CD4-positive, alpha-beta T cell treated with Interleukin-6 at 100 ng/mL for 8 hours (primary cell): ENCODE measurements around the gene FBLN1.
"Not testable (repeated sequence)": the region's sequence is repeated elsewhere in the genome, so short reads cannot be mapped to it uniquely, and the experiment has no call there.

Experiments
- DNase-seq: peaks from one replicate; pipeline ENCODE4 v3.0.0-alpha.2; 2020; ENCODE audit warnings: mixed read lengths, low spot score

FBLN1 gene

DNA sequence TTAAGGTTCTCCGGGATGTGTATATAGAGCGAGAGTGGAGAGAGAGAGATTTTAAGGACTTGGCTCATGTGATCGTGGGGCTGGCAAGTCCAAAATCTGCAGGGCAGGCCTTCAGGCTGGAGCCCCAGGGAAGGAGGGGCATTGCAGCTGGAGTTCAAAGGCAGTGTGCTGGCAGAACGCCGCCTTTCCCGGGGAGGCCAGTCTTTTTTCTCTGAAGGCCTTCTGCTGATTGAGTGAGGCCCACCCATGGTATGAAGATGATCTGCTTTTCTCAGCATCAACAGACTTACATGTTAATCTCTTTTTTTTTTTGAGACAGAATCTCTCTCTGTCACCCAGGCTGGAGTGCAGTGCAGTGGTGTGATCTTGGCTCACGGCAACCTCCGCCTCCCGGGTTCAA is 25.4 kb downstream of the FBLN1 start:
- no peak for DNase-seq

DNA sequence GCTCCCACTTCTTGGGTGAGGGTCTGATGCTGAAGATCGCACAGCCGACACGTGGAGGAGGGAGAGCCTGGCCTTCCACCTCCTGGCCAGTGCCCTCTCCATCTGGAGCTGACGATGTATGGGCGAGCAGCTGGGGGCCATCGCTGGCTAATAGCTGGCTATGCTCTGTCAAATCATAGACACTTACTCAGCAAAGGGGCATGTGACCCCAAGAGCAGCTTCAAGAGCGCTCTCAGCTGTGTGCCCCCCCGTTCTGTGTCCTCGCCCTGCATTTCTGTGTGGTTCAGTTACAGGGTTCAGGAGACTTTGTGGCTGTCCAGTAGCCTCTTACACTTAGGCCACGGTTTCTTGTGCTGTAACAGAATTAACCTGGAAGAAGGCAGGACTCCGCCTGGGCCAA is 26.4 kb downstream of the FBLN1 start:
- no peak for DNase-seq

DNA sequence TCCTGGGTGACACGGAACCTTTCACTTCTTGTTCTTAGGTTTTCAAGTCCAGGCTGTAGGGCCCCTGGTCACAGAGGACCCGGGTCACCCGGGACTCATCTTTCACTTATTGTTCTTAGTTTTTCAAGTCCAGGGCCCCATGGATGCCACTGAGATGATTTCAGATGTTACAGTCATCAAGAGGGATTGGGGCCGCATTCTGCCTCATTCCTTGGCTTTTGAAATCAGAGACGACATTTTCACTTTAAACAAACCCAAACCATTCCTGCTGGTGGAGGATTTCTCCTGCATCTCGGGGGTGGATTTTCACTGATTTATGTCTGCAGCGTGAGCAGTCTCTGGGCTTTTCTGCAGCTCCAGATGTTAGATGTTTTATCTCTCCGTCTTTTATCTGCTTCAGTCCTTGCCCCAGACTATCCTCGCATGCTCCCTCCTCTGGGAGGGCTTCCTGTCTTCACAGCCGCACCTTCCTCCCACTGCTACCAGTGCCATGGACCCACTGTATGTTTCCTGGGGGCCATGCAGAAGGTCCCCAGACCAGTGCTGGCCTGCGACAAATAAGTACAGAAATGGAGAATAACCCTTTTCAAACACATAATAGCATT is 27.4 kb downstream of the FBLN1 start:
- DNase-seq = no peak

DNA sequence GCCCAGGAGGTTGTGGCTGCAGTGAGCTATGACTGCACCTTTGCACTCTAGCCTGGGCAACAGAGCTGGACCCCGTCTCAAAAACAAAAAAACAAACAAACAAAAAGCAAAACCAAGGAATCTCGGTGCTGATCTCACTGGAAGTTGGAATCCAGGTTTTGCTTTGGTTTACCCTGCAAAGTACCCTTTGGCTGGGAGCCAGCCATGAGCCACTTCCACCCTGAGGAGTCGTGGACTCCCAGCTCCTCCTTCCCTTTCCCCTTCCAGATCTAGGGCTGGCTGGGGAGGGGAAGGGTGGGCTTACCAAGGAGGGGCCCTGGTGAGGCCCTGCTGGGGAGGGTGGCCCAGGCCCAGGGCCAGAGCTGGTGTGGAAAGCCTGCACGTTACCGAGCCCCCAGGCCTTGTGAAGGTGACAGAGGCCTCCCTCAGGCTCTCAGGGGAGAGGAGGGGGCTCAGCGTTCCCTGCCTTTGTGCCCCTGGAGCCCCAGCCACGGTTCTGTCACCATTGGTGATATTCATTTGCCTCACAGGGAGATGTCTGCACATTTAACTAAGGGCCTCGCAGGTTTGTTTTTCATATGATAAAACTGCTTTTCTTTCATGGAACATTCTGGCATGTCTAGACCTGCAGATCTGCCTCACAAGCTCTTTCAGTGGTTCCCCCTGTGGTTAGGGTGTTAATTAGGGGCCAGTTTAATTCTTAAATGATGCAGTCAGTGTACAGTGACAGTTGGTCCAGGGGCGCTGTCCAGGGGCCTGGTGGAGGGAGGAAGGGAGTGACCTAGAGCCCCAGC is 29.0 kb downstream of the FBLN1 start:
- no peak for DNase-seq

DNA sequence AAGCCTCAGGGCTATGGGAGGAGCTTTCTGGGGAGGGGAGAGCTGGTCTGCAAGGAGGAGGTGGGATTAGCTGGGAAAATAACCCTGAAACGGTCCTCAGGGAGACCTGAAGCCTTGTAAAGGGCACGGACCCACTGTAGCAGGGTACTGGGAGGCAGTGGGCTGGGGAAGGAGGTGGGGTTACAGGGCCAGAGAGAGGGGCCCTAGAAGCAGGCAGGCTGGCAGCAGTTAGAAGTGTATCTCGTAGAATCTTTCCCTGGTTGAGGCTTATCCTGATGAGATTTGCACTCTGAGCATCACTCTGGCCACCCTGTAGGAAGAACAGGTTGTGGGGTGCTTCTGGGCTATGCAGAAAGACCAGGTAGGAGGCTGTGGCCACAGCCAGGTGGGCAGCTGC is 29.6 kb downstream of the FBLN1 start:
- DNase-seq = no peak

DNA sequence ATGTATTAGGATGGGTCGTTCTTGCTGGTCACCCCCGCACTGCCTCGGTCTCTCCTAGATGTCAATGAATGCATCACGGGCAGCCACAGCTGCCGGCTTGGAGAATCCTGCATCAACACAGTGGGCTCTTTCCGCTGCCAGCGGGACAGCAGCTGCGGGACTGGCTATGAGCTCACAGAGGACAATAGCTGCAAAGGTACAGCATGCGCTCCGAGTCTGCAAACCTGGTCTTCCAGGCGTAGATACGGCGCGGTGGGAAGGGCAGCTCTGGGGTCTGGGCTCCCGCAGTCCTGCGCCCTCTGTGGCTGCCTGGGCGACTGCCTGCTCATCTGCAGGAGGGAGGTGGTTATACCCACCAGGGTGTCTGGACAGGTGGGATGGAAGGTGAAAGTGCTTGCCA is 31.0 kb downstream of the FBLN1 start:
- no peak for DNase-seq

DNA sequence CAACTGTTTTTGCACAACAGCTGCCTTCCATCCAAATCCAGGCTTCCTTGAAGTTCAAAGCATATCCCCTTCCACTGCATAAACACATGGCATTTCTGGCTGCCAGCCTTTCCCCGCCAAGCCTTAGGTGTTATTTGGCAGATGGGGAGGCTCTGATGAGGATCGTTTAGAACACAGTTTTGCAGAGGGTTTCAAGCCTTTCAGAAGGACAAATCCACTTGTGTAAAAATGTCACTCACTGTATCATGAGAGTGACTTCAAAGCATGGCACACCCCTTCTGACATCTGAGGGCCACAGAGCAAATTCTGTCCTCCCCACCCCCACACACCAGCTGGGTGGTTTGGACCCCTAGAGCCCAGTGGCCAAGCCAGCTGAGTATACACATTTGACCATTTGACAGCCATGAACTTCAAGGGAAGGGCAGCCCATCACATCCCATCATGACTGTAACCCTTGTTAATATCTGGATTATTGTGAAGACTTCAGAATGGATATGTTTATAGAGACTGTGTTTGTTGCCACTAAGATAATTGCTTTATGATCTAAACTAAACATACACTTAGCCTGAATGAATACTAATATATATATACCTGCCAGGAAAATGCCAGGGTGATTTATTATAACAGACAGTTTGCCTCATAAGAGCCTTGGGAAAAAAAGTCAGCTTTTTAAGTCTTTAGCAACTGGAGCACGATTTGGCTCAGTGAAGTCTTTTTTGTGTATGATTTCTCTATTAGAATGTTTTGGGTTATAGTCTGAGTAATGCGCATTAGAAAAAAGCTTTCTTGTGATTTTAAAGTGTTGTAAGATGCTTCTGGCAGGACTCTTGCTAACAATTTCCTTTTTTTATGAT is 31.9 kb downstream of the FBLN1 start:
- no peak for DNase-seq

DNA sequence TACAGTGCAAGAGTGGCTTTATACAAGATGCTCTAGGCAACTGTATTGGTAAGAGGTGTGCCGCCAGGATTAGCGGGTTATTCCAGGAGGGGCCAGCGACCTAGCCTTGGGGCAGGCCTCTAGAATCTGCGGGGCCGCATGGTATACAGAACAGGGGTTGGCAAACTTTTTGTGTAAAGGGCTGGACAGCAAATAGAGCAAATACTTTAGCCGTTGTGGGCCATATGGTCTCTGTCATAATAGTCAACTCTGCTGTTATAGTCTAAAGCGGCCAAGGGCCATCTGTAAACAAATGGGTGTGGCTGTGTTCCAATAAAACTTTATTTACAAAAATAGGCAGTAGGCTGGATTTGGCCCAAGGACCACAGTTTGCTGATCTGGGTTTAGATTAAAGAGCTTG is 32.6 kb downstream of the FBLN1 start:
- no peak for DNase-seq

DNA sequence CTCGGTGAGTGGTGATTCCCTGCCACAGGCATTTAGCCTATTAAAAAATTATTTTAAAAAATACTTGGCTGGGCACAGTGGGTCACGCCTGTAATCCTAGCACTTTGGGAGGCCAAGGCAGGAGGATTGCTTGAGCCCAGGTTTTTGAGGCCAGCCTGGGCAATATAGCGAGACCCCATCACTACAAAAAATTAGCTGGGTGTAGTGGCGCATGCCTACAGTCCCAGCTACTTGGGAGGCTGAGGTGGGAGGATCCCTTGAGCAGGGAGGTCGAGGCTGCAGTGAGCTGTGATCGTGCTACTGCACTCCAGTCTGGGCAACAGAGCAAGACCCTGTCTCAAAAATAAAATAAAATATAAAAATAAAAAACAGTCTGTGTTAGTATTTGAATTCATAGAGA is 33.2 kb downstream of the FBLN1 start:
- DNase-seq = not testable (repeated sequence)

DNA sequence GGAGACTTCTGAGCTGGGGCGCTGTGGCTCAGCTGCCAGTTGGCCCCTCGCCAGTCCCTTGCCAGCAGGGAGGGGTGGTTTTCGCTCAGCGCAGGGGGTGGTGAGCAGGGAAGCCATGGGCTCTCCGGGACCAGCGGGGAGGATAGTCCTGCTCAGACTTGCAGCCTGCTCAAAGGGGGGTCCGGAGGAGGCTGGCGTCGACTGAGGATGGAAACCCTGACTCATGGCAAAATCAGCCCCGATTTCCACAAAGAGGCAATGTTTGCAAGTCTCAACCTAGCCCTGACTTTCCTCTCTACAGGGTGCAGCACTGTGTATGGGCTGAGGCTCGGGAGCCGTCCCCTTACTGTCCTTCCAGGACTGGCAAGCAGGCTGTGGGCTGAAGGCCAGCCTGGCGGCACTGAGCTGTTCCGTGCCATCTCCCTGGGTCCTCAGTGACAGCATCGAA is 35.1 kb downstream of the FBLN1 start:
- DNase-seq = no peak

DNA sequence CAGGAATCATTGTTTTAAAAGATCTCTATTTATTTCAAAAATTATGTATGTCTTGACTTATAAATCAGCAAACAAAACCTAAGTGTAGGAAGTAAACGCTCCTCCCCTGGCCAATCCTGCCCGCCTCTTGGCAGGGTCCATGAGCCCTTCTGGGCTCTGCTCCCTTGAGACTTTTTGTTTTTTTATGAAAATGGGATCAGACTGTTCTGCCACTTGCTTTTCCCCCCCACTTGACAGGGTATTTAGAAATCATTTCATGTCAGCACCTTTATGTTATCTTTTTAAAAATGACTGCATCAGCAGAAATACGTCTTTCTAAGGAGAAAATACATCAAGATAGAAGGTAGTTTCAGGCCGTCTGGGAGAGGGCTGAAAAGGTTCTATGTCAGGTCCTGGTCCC is 35.6 kb downstream of the FBLN1 start:
- no peak for DNase-seq

DNA sequence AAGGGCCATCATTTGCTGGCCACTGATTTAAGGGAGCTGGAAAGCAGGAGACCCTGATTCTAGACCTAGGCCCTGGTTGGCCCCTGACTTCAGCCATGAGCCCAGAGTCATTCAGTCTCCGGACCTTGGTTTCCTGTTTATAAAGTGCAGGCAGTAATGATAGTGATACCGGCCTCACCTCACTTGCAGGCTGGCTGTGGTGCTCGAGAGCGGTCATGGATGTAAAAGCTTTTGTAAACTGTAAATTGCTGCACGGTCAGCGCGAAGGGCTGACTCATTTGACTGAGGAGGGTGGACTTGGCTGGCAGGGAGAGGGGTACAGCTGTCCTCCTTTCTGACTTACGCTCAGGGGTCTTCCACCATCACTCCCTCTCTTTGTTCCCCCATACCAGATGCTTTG is 37.4 kb downstream of the FBLN1 start:
- no peak for DNase-seq

DNA sequence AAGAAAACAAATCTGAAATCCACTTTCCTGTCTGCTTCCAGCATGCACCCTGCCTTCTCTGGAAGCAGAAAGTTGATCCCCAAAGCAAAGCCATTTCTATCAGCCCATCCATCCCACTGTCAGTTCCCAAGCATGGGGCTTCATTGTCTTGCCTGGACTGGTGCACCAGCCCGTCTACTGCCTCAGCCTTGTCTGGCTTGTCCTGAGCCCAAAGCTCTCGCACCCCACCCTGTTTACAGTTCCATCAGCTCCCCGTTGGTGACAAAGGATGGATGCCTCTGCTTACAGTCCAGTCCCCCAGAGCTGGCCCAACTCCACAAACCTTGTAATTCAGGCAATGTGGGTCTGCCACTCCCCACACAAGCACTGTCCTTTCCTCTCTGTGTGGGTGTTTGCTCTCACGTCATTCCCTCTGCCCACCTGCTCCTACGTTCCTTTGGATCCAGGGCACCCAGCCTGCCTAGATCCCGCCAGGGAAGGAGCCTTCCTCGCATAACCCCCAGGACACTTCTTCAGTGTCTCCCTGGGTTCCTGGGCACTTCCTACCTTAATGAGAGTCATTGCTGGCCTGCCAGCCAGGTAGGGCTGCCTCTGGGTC is 38.8 kb downstream of the FBLN1 start:
- DNase-seq = no peak

DNA sequence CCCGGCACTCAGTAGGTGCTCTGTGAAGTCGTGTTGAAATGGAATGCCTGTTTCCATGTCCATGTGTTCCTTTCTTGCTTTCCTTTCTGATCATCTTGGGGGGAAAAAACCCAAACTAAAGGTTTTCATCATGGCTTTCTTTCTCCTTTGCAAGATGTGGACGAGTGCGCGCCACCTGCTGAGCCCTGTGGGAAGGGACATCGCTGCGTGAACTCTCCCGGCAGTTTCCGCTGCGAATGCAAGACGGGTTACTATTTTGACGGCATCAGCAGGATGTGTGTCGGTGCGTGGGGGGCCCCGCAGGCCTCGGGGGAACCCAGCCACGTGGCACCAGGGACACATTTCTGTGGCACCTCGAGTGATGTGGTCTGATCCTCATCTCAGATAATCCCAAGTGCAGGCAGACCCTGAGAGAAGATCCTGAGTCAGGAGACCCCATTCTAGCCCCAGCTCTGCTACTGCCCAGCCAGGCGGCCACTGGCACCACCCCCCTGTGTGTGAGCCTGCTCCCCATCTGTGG is 39.4 kb downstream of the FBLN1 start:
- no peak for DNase-seq

DNA sequence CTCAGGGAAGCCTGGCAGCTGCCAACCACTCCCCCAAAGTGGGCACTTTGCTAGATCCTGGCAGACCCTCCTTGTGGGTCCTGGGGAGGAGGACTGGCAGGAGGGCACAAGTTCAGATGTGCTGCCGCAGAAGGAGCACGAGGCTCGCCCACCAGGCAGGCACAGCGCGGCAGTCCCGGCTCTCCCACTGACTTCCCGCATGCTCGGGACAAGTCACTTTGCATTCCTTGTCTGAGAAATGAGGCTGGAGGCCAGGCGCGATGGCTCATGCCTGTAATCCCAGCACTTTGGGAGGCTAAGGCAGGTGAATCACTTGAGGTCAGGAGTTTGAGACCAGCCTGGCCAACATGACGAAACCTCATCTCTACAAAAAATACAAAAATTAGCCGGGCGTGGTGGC is 40.1 kb downstream of the FBLN1 start:
- DNase-seq = not testable (repeated sequence)

DNA sequence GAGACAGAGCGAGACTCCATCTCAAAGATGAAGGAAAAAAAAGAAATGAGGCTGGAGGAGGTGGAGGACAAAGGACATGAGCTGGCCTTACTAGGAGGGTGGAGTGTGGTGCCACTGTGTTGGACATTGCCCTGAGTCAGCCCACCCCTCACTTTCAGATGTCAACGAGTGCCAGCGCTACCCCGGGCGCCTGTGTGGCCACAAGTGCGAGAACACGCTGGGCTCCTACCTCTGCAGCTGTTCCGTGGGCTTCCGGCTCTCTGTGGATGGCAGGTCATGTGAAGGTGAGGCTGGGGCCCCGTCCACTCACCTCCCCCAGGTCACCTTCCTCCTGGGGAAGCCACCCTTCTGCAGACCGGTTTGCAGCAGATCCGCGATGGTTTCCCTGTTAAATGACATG is 40.6 kb downstream of the FBLN1 start:
- DNase-seq = no peak

DNA sequence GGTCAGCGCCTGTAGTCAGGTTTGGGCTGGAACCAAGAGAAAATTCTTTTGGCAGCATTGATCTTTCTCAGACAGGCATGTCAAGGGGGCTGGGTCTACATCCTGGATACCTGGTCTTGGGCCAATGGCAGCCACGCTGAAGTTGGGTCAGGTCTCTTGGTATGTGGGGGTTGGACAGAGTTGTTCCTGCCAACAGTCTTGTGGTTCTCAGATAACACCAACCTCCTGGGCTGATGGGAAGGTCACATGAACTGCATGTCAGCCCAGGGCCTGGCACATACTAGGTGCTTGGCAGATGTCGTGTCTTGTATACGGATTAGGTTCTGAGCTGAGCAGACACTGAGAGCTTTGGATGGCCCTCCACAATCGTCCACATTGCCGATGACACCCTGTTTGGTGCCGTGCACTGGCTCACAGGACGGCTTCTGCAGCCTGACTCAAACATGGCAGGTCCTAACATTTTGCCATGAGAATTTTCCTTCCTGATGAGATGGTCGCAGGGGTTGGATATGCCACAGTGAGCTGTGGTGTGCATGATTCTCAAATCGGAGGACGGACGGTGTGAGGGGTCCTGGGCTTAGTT is 42.0 kb downstream of the FBLN1 start:
- no peak for DNase-seq

DNA sequence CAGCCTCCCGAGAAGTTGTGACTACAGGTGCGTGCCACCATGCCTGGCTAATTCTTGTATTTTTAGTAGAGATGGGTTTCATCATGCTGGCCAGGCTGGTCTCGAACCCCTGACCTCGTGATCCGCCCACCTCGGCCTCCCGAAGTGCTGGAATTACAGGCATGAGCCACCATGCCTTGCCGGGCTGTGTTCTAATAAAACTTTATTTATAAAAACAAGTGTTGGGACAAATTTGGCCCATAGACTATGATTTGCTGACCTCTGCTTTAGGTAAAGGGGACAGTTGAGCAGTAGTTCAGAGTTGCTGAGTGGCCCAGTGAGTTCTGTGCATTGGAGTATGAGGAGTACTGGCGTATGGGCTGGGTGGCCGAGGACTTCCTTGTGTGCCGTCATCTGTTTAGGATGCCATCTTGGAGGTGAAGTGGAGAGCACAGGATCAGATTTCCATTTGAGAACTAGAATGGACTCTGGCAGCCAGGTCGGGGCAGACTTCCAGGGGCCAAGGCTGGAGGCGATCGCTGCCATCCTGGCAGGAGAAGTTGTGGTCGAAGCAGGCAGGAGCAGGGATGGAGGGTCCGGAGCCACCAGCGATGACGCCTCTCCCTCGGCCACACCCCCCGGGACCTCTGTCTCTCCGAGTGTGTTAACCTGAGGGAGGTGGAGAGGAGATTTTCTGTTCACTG is 43.8 kb downstream of the FBLN1 start:
- no peak for DNase-seq

DNA sequence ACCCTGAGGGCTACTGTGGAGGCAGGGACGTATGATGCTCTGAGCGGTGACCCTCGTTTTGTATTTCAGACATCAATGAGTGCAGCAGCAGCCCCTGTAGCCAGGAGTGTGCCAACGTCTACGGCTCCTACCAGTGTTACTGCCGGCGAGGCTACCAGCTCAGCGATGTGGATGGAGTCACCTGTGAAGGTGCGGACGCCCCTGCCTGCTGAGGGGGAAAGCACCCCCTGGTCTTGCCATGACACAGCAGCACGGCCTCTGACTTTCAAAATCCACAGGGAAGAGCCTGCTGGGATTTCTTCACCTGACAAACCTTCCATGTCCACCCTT is 44.3 kb downstream of the FBLN1 start:
- no peak for DNase-seq

DNA sequence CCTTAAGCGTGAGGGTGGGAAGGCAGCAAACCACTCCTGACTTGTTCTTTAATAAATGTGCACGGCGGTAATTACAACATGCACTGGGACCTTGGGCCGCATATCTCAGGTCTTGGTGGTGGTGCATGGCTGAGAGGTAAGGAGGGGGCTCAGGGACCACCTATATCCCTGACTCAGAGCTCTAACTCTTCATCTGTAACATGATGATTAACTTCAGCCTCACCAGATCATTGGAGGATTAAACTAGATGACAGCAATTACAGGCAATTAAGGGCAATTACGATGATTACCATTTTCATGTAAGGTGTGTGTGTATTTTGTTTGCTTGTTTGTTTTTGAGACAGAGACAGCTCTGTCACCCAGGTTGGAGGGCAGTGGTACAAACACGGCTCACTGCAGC is 45.0 kb downstream of the FBLN1 start:
- no peak for DNase-seq

DNA sequence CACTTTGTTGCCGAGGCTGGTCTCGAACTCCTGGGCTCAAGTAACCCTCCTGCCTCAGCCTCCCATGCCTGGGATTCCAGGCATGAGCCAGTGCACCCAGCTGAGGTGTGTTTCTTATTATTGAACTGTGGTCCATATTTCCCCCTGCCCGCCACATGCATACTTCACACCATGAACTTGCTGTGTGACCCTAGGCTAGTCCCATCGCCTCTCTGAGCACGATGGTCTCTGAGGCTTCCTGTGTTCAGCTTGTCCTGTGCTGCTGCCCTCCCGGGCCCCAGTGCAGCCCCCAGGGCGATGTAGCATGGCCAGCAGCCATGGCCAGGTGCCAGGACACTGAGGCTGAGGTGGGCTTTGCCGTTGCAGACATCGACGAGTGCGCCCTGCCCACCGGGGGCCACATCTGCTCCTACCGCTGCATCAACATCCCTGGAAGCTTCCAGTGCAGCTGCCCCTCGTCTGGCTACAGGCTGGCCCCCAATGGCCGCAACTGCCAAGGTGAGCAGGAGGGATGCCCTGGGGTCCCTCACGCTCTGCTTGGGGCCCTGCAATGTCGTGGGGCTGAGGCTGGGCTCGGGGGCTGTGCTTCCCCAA is 45.7 kb downstream of the FBLN1 start:
- DNase-seq = no peak
